ENCODE measurements around the gene BTBD7. TPM values are rescaled to one million over a fixed set of nuclear protein-coding genes. Genes with fewer than 3 reads are reported as not detected.
"Not testable (repeated sequence)": the region's sequence is repeated elsewhere in the genome, so short reads cannot be mapped to it uniquely, and the experiment has no call there.

Gene BTBD7
- polyA plus RNA-seq, 1 donor = 19.3 TPM

- DNase-seq = no peak
Measured at GRCh38 chr14:93239869-93240677, 92.8 kb downstream of the BTBD7 start.

DNA sequence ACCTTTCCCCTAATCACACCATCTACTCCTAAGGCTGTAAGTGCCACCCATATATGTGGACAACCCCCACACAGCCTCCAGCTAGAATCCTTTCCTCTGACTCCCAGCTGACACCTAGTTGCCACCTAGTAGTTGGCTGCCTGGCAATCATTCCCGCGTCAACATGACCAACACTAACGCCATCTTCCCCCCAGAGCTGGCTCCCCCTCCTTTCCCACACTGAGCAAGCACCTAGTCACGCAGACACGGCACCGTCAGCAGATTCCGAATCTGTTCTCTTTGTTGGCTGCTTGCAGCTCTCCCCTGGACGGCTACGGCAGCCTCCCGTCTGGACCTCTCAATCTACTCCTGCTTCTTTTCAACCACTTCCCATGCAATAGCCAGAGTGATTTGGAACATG is 98.0 kb downstream of the BTBD7 start:
- no peak for DNase-seq

GRCh38 chr14:93233078-93233477 is 99.8 kb downstream of the BTBD7 start:
- not testable (repeated sequence) for DNase-seq

GRCh38 chr14:93232159-93232558 is 100.7 kb downstream of the BTBD7 start:
- no peak for DNase-seq

DNA sequence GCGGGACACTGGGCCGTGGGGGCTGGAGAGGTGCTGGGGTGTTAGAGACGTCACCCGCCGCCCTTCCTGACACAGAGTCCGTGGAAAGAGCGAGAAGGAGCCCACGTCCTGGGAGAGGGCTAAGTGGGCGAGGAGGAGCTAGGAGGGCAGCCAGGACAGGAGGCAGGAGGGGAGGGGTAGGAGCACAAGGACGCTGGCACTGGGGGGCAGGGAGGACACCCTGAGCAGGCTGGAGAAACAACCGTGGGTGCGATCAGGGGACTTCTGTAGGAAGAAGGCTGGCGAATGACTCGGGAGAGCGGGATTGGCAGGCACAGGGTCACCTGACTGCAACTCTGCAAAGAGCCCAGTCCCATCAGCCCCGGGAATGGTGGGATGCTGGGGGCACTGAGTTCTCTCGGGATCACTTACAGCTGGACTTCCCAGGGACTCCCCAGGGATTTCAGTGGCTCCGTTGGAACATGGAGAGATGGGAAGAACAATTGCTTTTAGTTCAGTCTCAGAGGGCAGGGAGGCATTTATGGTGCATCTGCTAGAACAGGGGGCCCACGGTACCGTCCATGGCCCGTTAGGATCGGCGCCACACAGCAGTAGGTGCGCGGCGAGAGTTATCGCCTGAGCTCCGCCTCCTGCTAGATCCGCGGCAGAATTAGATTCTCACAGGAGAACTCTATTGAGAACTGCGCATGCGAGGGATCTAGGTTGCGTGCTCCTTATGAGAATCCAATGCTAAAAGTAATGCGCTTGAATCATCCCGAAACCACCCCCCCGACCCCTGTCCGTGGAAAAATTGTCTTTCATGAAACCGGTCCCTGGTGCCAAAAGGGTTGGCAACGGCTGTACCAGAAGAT is 101.5 kb downstream of the BTBD7 start:
- no peak for DNase-seq

GRCh38 chr14:93230539-93230938 is 102.3 kb downstream of the BTBD7 start:
- no peak for DNase-seq

- no peak for DNase-seq
Measured at GRCh38 chr14:93228550-93228949, 104.3 kb downstream of the BTBD7 start.

GRCh38 chr14:93223565-93223964 is 109.3 kb downstream of the BTBD7 start:
- no peak for DNase-seq

DNA sequence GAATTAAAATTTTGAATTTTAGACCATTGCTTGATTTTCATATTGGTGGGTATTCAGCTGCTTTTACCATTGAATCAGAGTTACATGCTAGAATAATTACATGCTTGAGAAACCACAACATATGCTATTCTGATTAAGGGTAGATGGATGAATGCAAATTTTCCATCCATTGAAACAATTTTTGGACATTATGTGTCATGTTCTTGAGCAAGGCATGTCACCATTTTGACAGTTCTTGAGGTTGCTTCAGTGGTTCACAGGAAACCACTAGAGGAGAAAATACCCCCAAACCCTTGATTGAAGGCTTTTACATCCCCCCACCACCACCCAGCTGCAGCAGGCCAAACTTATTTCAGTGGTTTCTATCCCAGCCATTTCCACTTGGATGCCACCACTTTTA is 112.3 kb downstream of the BTBD7 start:
- DNase-seq = no peak

- DNase-seq = no peak
Measured at GRCh38 chr14:93219103-93219726, 113.6 kb downstream of the BTBD7 start.

DNA sequence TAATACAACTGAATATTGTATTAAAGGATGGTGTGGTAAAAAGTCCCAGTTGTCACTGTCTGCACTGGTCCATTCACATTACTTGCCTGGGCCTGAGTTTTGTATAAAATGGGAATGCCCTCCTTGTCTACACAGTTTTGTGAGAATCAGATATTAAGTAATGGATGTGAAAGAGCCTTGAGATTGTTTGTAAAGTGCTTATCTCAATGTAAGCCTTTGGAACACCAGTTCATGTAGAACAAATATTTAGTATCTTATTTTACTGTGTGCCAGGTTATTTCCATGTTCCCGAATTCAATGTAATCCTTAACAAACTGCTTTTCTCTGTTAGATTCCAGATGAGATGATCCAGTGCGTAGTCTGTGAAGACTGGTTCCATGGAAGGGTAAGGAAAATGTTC is 118.2 kb downstream of the BTBD7 start:
- no peak for DNase-seq

DNA sequence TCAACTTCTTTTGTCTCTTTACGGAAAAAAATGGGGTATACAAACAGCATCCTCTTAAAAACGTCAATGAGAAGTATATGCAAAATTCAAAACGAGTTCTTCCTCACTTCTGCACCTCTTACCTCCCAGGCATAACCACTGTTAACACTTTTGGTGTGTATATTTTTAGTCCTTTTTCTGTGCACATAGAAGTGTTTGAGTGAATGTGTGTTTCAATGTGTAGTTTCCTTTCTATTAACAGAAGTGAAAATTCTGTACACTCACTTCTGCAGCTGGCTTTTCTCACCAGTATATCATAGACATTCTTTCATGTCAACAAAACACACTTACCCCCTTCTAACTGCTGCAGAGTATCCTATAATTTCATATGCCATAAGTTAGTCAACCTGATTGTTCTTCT is 120.4 kb downstream of the BTBD7 start:
- DNase-seq = no peak

- DNase-seq = peak; percentile 64
Measured at GRCh38 chr14:93207468-93208308, 125.1 kb downstream of the BTBD7 start.

DNA sequence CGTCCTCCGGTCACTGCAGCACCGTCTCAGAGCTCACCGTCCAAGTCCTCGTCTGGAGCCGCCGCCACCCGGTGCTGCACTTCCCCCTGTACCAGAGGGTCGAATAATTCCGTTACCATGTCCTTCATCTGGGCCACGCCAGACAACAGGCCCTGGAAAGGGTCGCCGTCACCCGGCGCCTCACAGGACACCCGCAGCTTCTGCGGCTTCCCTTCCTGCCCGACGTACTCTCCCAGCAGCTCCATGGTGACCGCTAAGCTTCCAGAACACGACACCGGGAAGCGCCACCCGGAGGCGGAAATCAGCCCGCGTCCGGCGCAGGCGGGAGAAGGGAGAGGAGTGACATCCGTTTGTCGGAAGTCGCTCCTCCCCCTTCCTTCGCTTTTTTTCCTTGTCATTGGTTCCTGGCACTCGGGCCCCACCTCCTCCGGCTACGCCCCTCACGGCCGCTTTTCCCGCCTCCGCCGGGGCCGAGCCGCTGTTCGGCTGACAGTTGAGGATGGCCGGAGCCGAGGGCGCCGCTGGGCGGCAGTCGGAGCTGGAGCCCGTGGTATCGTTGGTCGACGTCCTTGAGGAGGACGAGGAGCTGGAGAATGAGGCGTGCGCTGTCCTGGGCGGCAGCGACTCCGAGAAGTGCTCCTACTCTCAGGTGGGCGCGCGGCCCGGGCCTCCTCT is 125.9 kb downstream of the BTBD7 start, which contains the start of the genes GON7 and UBR7:
Gene GON7, minus strand, starts transcription at position 273 of the 675 bp plus-strand sequence. Its CDS starts 28 bp downstream, at position 245.
Gene UBR7, plus strand, starts transcription at position 464 of the 675 bp plus-strand sequence. Its CDS starts 36 bp downstream, at position 500.
- peak; percentile 97 for DNase-seq

- DNase-seq = no peak
Measured at GRCh38 chr14:93201155-93201704, 131.6 kb downstream of the BTBD7 start.

DNA sequence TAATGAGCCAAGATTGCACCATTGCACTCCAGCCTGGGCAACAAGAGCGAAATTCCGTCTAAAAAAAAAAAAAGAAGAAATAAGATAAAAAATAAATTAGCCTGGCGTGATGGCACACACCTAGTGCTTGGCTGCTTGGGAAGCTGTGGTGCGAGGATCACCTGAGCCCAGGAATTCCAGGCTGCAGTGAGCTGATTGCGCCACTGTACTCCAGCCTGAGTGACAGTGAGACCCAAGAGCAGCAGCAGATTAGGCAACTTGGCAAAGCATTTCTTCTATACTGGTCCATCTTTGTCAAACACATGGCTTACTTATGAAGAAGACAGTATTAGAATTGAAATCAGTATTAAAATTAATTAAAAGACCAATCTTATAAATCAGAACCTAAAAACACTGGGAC is 132.3 kb downstream of the BTBD7 start:
- no peak for DNase-seq

- no peak for DNase-seq
Measured at GRCh38 chr14:93199031-93199430, 133.8 kb downstream of the BTBD7 start.

GRCh38 chr14:93195316-93195999 is 137.4 kb downstream of the BTBD7 start:
- no peak for DNase-seq

Measured in hindlimb muscle (tissue), 1 donor.